ENCODE data around the gene IGSF22. TPM values are rescaled to one million over a fixed set of nuclear protein-coding genes. Genes with fewer than 3 reads are reported as not detected.
"Not testable (repeated sequence)": the region's sequence is repeated elsewhere in the genome, so short reads cannot be mapped to it uniquely, and the experiment has no call there.

The IGSF22 gene
- total RNA-seq, 1 experiment from 2014 or later, result not detected

DNA sequence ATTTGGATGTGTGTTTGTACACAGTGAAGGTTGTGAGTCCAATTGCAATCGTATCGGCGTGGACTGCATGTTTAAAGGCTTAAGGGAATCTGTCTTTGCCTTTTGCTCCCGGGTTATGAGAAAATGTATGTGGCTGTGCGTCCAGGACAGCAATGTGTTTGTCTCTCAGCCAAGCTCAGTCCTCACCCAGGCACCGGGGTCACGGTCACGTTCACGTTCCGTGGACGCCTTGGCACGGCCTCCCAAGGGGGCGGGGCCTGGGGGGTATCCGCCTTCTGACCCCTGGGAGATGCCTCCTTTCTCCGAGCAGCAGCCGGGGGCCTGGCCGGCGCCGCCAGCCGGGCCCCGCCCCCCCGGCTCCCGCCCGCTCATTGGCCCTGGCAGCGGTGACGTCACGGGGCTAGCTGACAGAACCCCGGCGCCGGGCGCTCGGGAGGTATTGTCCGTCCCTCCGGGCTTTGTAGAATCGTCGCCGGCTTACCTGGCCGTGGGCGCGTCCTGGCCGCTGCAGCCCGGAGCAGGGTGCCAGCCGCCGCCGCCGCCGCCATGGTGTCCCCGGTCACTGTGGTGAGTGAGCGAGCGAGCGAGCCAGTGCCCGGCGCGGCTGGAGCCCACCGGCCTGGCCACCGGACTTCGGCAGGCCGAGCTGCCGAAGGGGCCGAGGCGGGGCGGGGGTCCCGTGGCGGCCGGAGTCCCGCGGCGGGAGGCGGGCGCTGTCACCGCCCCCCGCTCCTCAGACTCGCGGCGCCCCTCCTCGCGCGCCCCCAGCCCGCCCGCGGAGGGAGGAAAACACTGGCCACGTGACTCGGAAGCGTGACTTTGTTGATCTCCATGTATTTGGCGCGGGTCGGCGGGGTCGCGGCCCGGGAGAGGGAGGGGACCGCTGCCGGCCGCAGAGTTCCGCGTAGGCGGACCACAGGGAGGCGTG, 27.4 kb downstream of the IGSF22 start, which contains the start of gene TMEM86A:
Gene TMEM86A, plus strand, starts transcription at position 439 of the 928 bp plus-strand sequence. Its CDS starts 108 bp downstream, at position 547.
- Mint-ChIP-seq H3K27me3 (ENCODE audit: unreplicated experiment) (peaks cover 8% of the 10 kb centered on the region), H3K4me3 (ENCODE audit: low read depth, unreplicated experiment) (peak within 1 kb of the TSS; percentile 72), H3K4me1 (ENCODE audit: low read depth, unreplicated experiment) (peaks cover 35% of the 10 kb centered on the region), H3K9me3 (ENCODE audit: low read depth, unreplicated experiment) (no peaks in the 10 kb centered on the region), H3K27ac (ENCODE audit: unreplicated experiment) (peak within 1 kb of the TSS; percentile 85), H3K36me3 (ENCODE audit: insufficient read depth, unreplicated experiment) (peaks cover 25% of the 10 kb centered on the region)
- TF ChIP-seq, protein P1, sequence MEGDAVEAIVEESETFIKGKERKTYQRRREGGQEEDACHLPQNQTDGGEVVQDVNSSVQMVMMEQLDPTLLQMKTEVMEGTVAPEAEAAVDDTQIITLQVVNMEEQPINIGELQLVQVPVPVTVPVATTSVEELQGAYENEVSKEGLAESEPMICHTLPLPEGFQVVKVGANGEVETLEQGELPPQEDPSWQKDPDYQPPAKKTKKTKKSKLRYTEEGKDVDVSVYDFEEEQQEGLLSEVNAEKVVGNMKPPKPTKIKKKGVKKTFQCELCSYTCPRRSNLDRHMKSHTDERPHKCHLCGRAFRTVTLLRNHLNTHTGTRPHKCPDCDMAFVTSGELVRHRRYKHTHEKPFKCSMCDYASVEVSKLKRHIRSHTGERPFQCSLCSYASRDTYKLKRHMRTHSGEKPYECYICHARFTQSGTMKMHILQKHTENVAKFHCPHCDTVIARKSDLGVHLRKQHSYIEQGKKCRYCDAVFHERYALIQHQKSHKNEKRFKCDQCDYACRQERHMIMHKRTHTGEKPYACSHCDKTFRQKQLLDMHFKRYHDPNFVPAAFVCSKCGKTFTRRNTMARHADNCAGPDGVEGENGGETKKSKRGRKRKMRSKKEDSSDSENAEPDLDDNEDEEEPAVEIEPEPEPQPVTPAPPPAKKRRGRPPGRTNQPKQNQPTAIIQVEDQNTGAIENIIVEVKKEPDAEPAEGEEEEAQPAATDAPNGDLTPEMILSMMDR (IDR thresholded peaks at IDR 0.05; ENCODE audit: unreplicated experiment), result no peak
- DNase-seq, result peak; percentile 94
- intact Hi-C loops (cut with micrococcal nuclease; ENCODE audit: unreplicated experiment), result loop anchor here (2.0 kb wide), 1 partner anchor 30 kb away; no protein-coding TSS in a partner anchor
- CTCF ChIA-PET, result interaction anchor here (0.5 to 1.1 kb wide), 4 partner anchors 26 to 159 kb away, joined by 3 to 7 read pairs (median 4); no protein-coding TSS in a partner anchor
- BruUV-seq (replicated peaks), result no TSS peak

DNA sequence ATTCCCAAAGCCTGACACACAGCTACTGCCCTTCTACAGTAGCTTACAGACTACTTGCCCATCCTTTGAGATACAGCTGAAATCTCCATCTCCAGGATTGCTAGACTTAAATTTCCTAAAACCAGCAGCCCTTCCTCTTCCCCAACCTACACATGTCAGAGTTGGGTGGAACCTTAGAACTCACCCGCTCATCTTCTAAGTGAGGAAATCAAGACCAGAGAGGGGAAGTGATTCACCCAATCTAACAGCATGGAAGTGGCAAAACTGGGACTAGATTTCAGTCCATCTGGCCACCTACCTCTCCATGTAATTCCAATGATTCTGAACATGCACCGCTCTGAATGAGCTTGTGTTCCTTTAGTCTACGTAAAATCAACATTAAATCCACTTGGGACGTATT, 28.4 kb downstream of the IGSF22 start:
- intact Hi-C loops (cut with micrococcal nuclease; ENCODE audit: unreplicated experiment), result no loop called here
- H3K36me3 Mint-ChIP-seq (ENCODE audit: insufficient read depth, unreplicated experiment), result peaks cover 25% of the 10 kb centered on the region
- peaks cover 39% of the 10 kb centered on the region for H3K4me1 Mint-ChIP-seq (ENCODE audit: low read depth, unreplicated experiment)
- no peaks in the 10 kb centered on the region for H3K27me3 Mint-ChIP-seq (ENCODE audit: unreplicated experiment)
- BruUV-seq (replicated peaks), result no TSS peak
- no peak overlapping the region for H3K27ac Mint-ChIP-seq (ENCODE audit: unreplicated experiment)
- TF ChIP-seq, protein P1 (IDR thresholded peaks at IDR 0.05; ENCODE audit: unreplicated experiment), result no peak
- CTCF ChIA-PET, result no interaction called here
- no peaks in the 10 kb centered on the region for H3K9me3 Mint-ChIP-seq (ENCODE audit: low read depth, unreplicated experiment)
- no peak for DNase-seq
- no peak overlapping the region for H3K4me3 Mint-ChIP-seq (ENCODE audit: low read depth, unreplicated experiment)

DNA sequence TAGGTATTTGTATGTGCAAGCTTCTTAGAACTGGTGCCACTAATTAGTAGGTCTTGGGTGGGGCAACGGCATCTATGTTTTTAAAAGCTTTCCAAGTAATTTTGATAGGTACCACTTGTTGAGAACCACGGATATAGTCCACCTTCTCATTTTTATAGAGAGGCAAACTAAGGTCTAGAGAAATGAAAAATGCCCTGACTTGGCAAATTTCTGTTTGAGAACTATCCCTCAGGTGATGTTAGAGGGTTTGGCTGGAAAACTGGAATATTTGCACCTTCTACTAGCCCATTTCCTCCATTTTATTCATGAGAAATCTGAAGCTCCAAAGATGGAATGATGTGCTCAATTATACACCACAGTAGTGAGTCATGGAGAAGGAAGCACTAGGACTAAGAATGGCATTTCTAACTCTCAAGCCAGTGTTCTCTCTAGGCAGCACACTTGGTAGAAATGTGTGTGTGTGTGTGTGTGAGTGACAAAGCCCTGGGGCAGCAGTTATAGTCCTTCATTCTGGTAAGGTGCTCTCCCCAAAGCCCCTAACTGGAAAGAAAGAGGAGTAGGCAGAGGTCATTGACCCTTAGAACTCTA, 29.3 kb downstream of the IGSF22 start:
- CTCF ChIA-PET, result interaction anchor here (0.7 kb wide), 1 partner anchor 106 kb away, joined by 4 read pairs; no protein-coding TSS in a partner anchor
- intact Hi-C loops (cut with micrococcal nuclease; ENCODE audit: unreplicated experiment), result no loop called here
- H3K36me3 Mint-ChIP-seq (ENCODE audit: insufficient read depth, unreplicated experiment), result peaks cover 25% of the 10 kb centered on the region
- no peaks in the 10 kb centered on the region for H3K27me3 Mint-ChIP-seq (ENCODE audit: unreplicated experiment)
- BruUV-seq (replicated peaks), result no TSS peak
- no peak overlapping the region for H3K4me3 Mint-ChIP-seq (ENCODE audit: low read depth, unreplicated experiment)
- peaks cover 39% of the 10 kb centered on the region for H3K4me1 Mint-ChIP-seq (ENCODE audit: low read depth, unreplicated experiment)
- no peaks in the 10 kb centered on the region for H3K9me3 Mint-ChIP-seq (ENCODE audit: low read depth, unreplicated experiment)
- TF ChIP-seq, protein P1 (IDR thresholded peaks at IDR 0.05; ENCODE audit: unreplicated experiment), result no peak
- DNase-seq, result no peak
- H3K27ac Mint-ChIP-seq (ENCODE audit: unreplicated experiment), result no peak overlapping the region

DNA sequence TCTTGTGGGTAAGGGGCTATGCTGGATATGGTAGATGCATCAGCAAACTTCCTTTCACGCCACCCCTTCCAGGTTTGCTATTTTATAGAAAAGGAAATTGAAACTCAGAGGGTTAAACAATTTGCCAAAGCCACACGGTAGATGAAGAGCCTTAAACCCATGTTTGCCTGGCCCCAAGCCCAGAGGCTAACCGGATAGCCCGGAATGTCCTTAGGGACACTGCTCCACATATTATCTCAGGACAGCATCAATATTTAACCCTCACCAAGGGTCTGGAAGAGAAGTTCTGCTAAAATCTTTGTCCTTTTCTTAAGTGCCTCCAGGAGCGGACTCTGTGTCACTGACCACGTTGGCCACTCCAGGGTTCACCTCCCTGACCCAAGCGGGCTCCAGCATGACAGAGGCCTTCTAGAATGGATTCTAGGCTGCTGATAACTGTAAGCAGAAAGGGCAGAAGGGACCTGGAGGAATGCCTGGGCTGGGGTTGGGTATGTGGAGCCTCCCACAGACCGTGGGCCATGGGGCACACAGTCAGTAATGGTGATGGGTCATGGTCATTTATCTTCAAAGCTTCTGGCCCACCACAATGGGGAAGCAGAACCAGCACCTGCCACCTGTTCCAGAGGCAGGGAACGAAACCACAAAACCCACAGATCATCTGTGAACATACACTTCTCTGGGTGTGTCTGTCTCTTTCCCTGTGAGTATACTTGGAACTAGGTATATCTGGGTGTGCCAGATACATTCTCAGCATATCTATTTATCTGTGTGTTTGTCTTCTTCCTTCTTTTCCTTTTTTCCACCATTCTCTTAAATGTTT, 32.8 kb downstream of the IGSF22 start:
- TF ChIP-seq, protein P1 (IDR thresholded peaks at IDR 0.05; ENCODE audit: unreplicated experiment), result no peak

DNA sequence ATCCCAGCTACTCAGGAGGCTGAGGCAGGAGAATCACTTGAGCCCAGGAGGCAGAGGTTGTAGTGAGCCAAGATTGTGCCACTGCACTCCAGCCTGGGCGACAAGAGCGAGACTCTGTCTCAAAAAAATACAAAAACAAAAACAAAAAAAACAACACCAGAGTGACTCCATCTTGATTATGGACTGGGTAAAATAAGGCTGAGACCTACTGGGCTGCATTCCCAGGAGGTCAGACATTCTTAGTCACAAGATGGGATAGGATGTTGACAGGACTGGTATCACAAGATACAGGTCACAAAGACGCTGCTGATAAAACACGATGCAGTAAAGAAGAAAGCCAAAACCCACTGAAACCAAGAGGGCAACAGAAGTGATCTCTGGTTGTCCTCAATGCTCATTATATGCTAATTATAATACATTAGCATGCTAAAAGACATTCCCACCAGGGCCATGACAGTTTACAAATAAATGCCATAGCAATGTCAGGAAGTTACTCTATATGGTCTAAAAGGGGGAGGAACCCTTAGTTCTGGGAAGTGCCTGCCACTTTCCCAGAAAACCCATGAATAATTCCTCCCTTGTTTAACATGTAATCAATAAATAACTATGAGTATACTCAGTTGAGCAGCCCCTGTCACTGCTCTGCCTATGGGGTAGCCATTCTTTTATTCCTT, 34.4 kb downstream of the IGSF22 start:
- H3K27me3 Mint-ChIP-seq (ENCODE audit: unreplicated experiment); BruUV-seq (replicated peaks); H3K4me1 Mint-ChIP-seq (ENCODE audit: low read depth, unreplicated experiment); H3K36me3 Mint-ChIP-seq (ENCODE audit: insufficient read depth, unreplicated experiment); intact Hi-C loops (cut with micrococcal nuclease; ENCODE audit: unreplicated experiment); H3K9me3 Mint-ChIP-seq (ENCODE audit: low read depth, unreplicated experiment); H3K27ac Mint-ChIP-seq (ENCODE audit: unreplicated experiment); CTCF ChIA-PET; H3K4me3 Mint-ChIP-seq (ENCODE audit: low read depth, unreplicated experiment); DNase-seq: not testable (repeated sequence)

More for the DNA sequence above, 32.8 kb downstream of the IGSF22 start:
- H3K4me3 Mint-ChIP-seq (ENCODE audit: low read depth, unreplicated experiment), result no peak overlapping the region
- H3K36me3 Mint-ChIP-seq (ENCODE audit: insufficient read depth, unreplicated experiment), result peaks cover 3% of the 10 kb centered on the region
- no peaks in the 10 kb centered on the region for H3K27me3 Mint-ChIP-seq (ENCODE audit: unreplicated experiment)
- intact Hi-C loops (cut with micrococcal nuclease; ENCODE audit: unreplicated experiment), result no loop called here
- H3K9me3 Mint-ChIP-seq (ENCODE audit: low read depth, unreplicated experiment), result no peaks in the 10 kb centered on the region
- CTCF ChIA-PET, result no interaction called here
- DNase-seq, result no peak
- BruUV-seq (replicated peaks), result no TSS peak
- H3K4me1 Mint-ChIP-seq (ENCODE audit: low read depth, unreplicated experiment), result peaks cover 20% of the 10 kb centered on the region
- H3K27ac Mint-ChIP-seq (ENCODE audit: unreplicated experiment), result no peak overlapping the region
